Skin epidermis (tissue), 12 donors: Measurements from ENCODE around the gene RAB37.

Experiments
- H3K27ac ChIP-seq, 21 experiments: fragments of 200-600 bp; sonication (generic) in 11 of 21; one replicate each; pipeline ENCODE4 v1.5.0; 2020; ENCODE audit warnings: mild to moderate bottlenecking in 3 of 21, inconsistent platforms in 2 of 21, moderate library complexity in 2 of 21
- H3K4me3 ChIP-seq, 7 experiments: fragments of 200-600 bp; sonication (generic) in 2 of 7; one replicate each; pipeline ENCODE4 v1.5.0; 2020; ENCODE audit warnings: inconsistent platforms in 2 of 7, mild to moderate bottlenecking in 2 of 7, moderate library complexity in 1 of 7

Gene RAB37

GRCh38 chr17:74742978-74743545 is 6.0 kb downstream of the RAB37 start:
- Histone ChIP-seq H3K4me3 (no peak overlapping the region), H3K27ac (peak overlapping the region in 8 of 21 experiments; percentile 27 to 91 (median 78))

GRCh38 chr17:74743755-74744154 is 6.7 kb downstream of the RAB37 start:
- peak overlapping the region in 2 of 21 experiments; percentile 85 to 91 for H3K27ac ChIP-seq
- H3K4me3 ChIP-seq = no peak overlapping the region

GRCh38 chr17:74744349-74744713 is 7.3 kb downstream of the RAB37 start:
- Histone ChIP-seq H3K4me3 (no peak overlapping the region), H3K27ac (peak overlapping the region in 2 of 21 experiments; percentile 85 to 91)

- Histone ChIP-seq H3K4me3 (peak overlapping the region in 1 of 7 experiments; percentile 14), H3K27ac (peak overlapping the region in 9 of 21 experiments; percentile 4 to 91 (median 18))
These were observed 7.9 kb downstream of the RAB37 start for GRCh38 chr17:74744714-74745547.

GRCh38 chr17:74745548-74746177 is 8.6 kb downstream of the RAB37 start:
- H3K27ac ChIP-seq = peak overlapping the region in 1 of 21 experiments; percentile 91
- no peak overlapping the region for H3K4me3 ChIP-seq

GRCh38 chr17:74746376-74746775 is 9.3 kb downstream of the RAB37 start:
- H3K27ac ChIP-seq = peak overlapping the region in 3 of 21 experiments; percentile 19 to 92 (median 89)
- H3K4me3 ChIP-seq = no peak overlapping the region

- H3K27ac ChIP-seq = peak overlapping the region in 8 of 21 experiments; percentile 3 to 92 (median 49)
- H3K4me3 ChIP-seq = no peak overlapping the region
These were observed 9.9 kb downstream of the RAB37 start for GRCh38 chr17:74746922-74747321.

GRCh38 chr17:74748279-74748528 is 11.1 kb downstream of the RAB37 start:
- Histone ChIP-seq H3K27ac (peak overlapping the region in 20 of 21 experiments; percentile 42 to 93 (median 82)), H3K4me3 (peak overlapping the region; percentile 61 to 94 (median 80))

- H3K27ac ChIP-seq = peak within 1 kb of the TSS; percentile 74 to 93 (median 86)
- H3K4me3 ChIP-seq = peak within 1 kb of the TSS; percentile 61 to 94 (median 80)
These were observed 11.6 kb downstream of the RAB37 start, which contains the start of gene NHERF1 for GRCh38 chr17:74748529-74749278. TSS of gene NHERF1 (plus strand) at chr17:74748628. CDS start at chr17:74748847, 219 bp downstream.

- H3K27ac ChIP-seq = peak overlapping the region; percentile 74 to 93 (median 84)
- peak overlapping the region; percentile 61 to 94 (median 80) for H3K4me3 ChIP-seq
These were observed 12.4 kb downstream of the RAB37 start for GRCh38 chr17:74749279-74750038.

- H3K4me3 ChIP-seq = peak overlapping the region; percentile 61 to 94 (median 80)
- H3K27ac ChIP-seq = peak overlapping the region in 16 of 21 experiments; percentile 74 to 93 (median 87)
These were observed 12.9 kb downstream of the RAB37 start for GRCh38 chr17:74750039-74750326.

GRCh38 chr17:74750327-74751069 is 13.4 kb downstream of the RAB37 start:
- Histone ChIP-seq H3K27ac (peak overlapping the region in 17 of 21 experiments; percentile 14 to 93 (median 84)), H3K4me3 (peak overlapping the region; percentile 61 to 94 (median 80))

GRCh38 chr17:74752415-74752814 is 15.4 kb downstream of the RAB37 start:
- Histone ChIP-seq H3K27ac (peak overlapping the region in 5 of 21 experiments; percentile 39 to 91 (median 70)), H3K4me3 (no peak overlapping the region)

GRCh38 chr17:74752822-74753401 is 15.9 kb downstream of the RAB37 start:
- H3K27ac ChIP-seq = peak overlapping the region in 5 of 21 experiments; percentile 10 to 89 (median 35)
- no peak overlapping the region for H3K4me3 ChIP-seq

- H3K27ac ChIP-seq = peak overlapping the region in 2 of 21 experiments; percentile 9 to 89
These were observed 17.8 kb downstream of the RAB37 start for GRCh38 chr17:74754832-74755231.

GRCh38 chr17:74755533-74755932 is 18.5 kb downstream of the RAB37 start:
- Histone ChIP-seq H3K4me3 (no peak overlapping the region), H3K27ac (no peak overlapping the region)

More at GRCh38 chr17:74754832-74755231, 17.8 kb downstream of the RAB37 start:
- no peak overlapping the region for H3K4me3 ChIP-seq

- Histone ChIP-seq H3K27ac (peak overlapping the region in 10 of 21 experiments; percentile 19 to 91 (median 78)), H3K4me3 (no peak overlapping the region)
These were observed 19.8 kb downstream of the RAB37 start for GRCh38 chr17:74756891-74757290.

- H3K27ac ChIP-seq = peak overlapping the region in 17 of 21 experiments; percentile 14 to 91 (median 75)
- no peak overlapping the region for H3K4me3 ChIP-seq
These were observed 20.4 kb downstream of the RAB37 start for GRCh38 chr17:74757502-74757901.
